ENCODE measurements around the gene ZNRD2.

ZNRD2 gene

GRCh38 chr11:65538232-65538914, 31.9 kb upstream of the ZNRD2 start:
- no peak for DNase-seq

GRCh38 chr11:65538915-65539743, 31.1 kb upstream of the ZNRD2 start:
- DNase-seq, result no peak

- DNase-seq, result no peak
Measured at GRCh38 chr11:65539744-65540289, 30.5 kb upstream of the ZNRD2 start.

- DNase-seq, result peak; percentile 87
Measured at GRCh38 chr11:65540290-65541092, 29.8 kb upstream of the ZNRD2 start.

- DNase-seq, result no peak
Measured at GRCh38 chr11:65541093-65541982, 28.9 kb upstream of the ZNRD2 start.

GRCh38 chr11:65542738-65543390, 27.4 kb upstream of the ZNRD2 start:
- no peak for DNase-seq

GRCh38 chr11:65545853-65546216, 24.4 kb upstream of the ZNRD2 start:
- no peak for DNase-seq

GRCh38 chr11:65546217-65546958, 23.9 kb upstream of the ZNRD2 start:
- DNase-seq, result no peak

GRCh38 chr11:65547446-65548125, 22.7 kb upstream of the ZNRD2 start:
- no peak for DNase-seq

GRCh38 chr11:65548395-65548794, 21.9 kb upstream of the ZNRD2 start:
- DNase-seq, result no peak

- no peak for DNase-seq
Measured at GRCh38 chr11:65549096-65549495, 21.2 kb upstream of the ZNRD2 start.

GRCh38 chr11:65551572-65552387, 18.5 kb upstream of the ZNRD2 start:
- DNase-seq, result no peak

GRCh38 chr11:65552388-65552951, 17.8 kb upstream of the ZNRD2 start:
- no peak for DNase-seq

GRCh38 chr11:65553301-65554001, 16.8 kb upstream of the ZNRD2 start:
- no peak for DNase-seq

GRCh38 chr11:65554057-65554818, 16.0 kb upstream of the ZNRD2 start:
- no peak for DNase-seq

GRCh38 chr11:65554842-65555430, 15.3 kb upstream of the ZNRD2 start:
- no peak for DNase-seq

- DNase-seq, result peak; percentile 87
Measured at GRCh38 chr11:65555693-65556231, 14.5 kb upstream of the ZNRD2 start.
